DMS79 (cell line): ENCODE measurements around the gene KRT2.

Experiments
- DNase-seq: peaks from one replicate; lab custom pipeline; 2025; lab: John Stamatoyannopoulos, UW

The KRT2 gene

GRCh38 chr12:52615208-52615868 is 36.7 kb downstream of the KRT2 start:
- no peak for DNase-seq

GRCh38 chr12:52614381-52615207 is 37.4 kb downstream of the KRT2 start:
- no peak for DNase-seq

- no peak for DNase-seq
Observed at GRCh38 chr12:52613384-52614030, 38.5 kb downstream of the KRT2 start.

- DNase-seq = no peak
Observed at GRCh38 chr12:52612431-52613383, 39.3 kb downstream of the KRT2 start.

GRCh38 chr12:52611080-52611468 is 40.9 kb downstream of the KRT2 start:
- no peak for DNase-seq

- no peak for DNase-seq
Observed at GRCh38 chr12:52608826-52609630, 43.0 kb downstream of the KRT2 start.

- no peak for DNase-seq
Observed at GRCh38 chr12:52608161-52608560, 43.9 kb downstream of the KRT2 start.

GRCh38 chr12:52607314-52607713 is 44.7 kb downstream of the KRT2 start:
- no peak for DNase-seq

GRCh38 chr12:52606581-52607218 is 45.3 kb downstream of the KRT2 start:
- no peak for DNase-seq

- DNase-seq = no peak
Observed at GRCh38 chr12:52606096-52606495, 45.9 kb downstream of the KRT2 start.

GRCh38 chr12:52605542-52605941 is 46.5 kb downstream of the KRT2 start:
- no peak for DNase-seq

GRCh38 chr12:52604859-52605258 is 47.2 kb downstream of the KRT2 start:
- no peak for DNase-seq

GRCh38 chr12:52603314-52603713 is 48.7 kb downstream of the KRT2 start:
- no peak for DNase-seq

- DNase-seq = no peak
Observed at GRCh38 chr12:52602552-52602951, 49.5 kb downstream of the KRT2 start.

- no peak for DNase-seq
Observed at GRCh38 chr12:52601671-52602070, 50.3 kb downstream of the KRT2 start.

GRCh38 chr12:52600941-52601481 is 51.0 kb downstream of the KRT2 start, which contains the start of gene KRT72:
Gene KRT72, minus strand, starts transcription at chr12:52601463. Its CDS starts 11 bp downstream, at chr12:52601452.
- DNase-seq = no peak

- no peak for DNase-seq
Observed at GRCh38 chr12:52600475-52600874, 51.5 kb downstream of the KRT2 start.

GRCh38 chr12:52600071-52600470 is 51.9 kb downstream of the KRT2 start:
- DNase-seq = no peak

GRCh38 chr12:52598966-52599365 is 53.0 kb downstream of the KRT2 start:
- DNase-seq = no peak
